ENCODE measurements around the gene CRCP.
"Not testable (repeated sequence)": the region's sequence is repeated elsewhere in the genome, so short reads cannot be mapped to it uniquely, and the experiment has no call there.

Gene CRCP

GRCh38 chr7:66100408-66101050, 14.1 kb upstream of the CRCP start:
- no peak for DNase-seq (ENCODE audit: low read depth, low spot score)
- ChIA-PET POLR2A (interaction anchor here (0.9 kb wide), 1 partner anchor 14 kb away, joined by 3 read pairs; the partner anchor contains the start of gene CRCP), CTCF (no interaction called here)
- H3K4me3 ChIP-seq (ENCODE audit: low read depth, low read length), result peak overlapping the region; percentile 60
- TF ChIP-seq, protein P1, sequence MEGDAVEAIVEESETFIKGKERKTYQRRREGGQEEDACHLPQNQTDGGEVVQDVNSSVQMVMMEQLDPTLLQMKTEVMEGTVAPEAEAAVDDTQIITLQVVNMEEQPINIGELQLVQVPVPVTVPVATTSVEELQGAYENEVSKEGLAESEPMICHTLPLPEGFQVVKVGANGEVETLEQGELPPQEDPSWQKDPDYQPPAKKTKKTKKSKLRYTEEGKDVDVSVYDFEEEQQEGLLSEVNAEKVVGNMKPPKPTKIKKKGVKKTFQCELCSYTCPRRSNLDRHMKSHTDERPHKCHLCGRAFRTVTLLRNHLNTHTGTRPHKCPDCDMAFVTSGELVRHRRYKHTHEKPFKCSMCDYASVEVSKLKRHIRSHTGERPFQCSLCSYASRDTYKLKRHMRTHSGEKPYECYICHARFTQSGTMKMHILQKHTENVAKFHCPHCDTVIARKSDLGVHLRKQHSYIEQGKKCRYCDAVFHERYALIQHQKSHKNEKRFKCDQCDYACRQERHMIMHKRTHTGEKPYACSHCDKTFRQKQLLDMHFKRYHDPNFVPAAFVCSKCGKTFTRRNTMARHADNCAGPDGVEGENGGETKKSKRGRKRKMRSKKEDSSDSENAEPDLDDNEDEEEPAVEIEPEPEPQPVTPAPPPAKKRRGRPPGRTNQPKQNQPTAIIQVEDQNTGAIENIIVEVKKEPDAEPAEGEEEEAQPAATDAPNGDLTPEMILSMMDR (IDR thresholded peaks at IDR 0.05; ENCODE audit: insufficient read depth, low read length, missing control alignments), result no peak

DNA sequence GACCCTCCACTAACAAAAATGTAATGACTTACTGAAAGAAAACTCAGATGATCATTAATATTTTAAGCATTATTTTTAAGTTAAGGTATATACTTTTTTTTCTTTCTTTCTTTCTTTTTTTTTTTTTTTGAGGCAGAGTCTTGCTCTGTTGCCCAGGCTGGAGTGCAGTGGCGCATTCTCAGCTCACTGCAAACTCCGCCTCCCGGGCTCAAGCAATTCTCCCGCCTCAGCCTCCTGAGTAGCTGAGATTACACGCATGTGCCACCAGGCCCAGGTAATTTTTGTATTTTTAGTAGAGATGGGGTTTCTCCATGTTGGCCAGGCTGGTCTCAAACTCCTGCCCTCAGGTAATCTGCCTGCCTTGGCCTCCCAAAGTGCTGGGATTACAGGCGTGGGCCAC, 12.5 kb upstream of the CRCP start:
- POLR2A ChIA-PET; DNase-seq (ENCODE audit: low read depth, low spot score); CTCF ChIA-PET; H3K4me3 ChIP-seq (ENCODE audit: low read depth, low read length): not testable (repeated sequence)

DNA sequence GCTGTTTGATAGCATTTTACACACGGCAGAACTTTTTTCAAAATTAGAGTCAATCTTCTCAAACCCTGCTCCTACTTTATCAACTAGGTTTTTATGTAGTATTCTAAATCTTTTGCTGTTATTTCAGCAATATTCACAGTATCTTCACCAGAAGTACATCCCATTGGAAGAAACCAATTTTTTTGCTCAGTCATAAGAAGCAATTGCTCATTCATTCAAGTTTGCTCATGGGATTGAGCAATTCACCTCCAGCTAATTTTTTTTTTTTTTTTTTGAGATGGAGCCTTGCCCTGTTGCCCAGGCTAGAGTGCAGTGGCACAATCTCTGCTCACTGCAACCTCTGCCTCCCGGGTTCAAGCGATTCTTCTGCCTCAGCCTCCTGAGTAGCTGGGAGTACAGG, 10.7 kb upstream of the CRCP start:
- DNase-seq (ENCODE audit: low read depth, low spot score); CTCF ChIA-PET; H3K4me3 ChIP-seq (ENCODE audit: low read depth, low read length); POLR2A ChIA-PET: not testable (repeated sequence)

DNA sequence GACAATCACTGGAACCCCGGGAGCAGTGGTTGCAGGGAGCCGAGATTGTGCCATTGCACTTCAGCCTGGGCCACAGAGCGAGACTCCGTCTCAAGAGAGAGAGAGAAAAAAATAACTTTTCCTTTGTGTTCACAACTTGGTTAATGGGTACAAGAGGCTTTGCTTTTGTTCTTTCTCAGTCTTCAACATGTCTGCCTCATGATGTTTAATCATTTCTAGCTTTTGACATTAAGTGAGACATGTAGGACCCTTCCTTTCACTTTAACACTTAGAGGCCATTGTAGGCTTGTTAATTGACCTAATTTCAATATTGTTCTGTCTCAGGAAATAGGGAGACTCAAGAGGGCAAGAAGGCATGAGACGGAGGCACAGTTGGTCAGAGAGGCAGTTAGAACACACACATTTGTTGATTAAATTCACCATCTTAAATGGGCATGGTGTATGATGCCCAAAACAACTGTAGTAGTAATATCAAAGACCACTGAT, 9.3 kb upstream of the CRCP start:
- TF ChIP-seq, protein P1 (IDR thresholded peaks at IDR 0.05; ENCODE audit: insufficient read depth, low read length, missing control alignments), result no peak
- no peak overlapping the region for H3K4me3 ChIP-seq (ENCODE audit: low read depth, low read length)
- no peak for DNase-seq (ENCODE audit: low read depth, low spot score)
- POLR2A ChIA-PET, result no interaction called here
- CTCF ChIA-PET, result no interaction called here

GRCh38 chr7:66108410-66108809, 6.2 kb upstream of the CRCP start:
- not testable (repeated sequence) for DNase-seq (ENCODE audit: low read depth, low spot score); H3K4me3 ChIP-seq (ENCODE audit: low read depth, low read length)
- ChIA-PET CTCF (interaction anchor here (1.0 kb wide), 1 partner anchor 78 kb away, joined by 4 read pairs; no protein-coding TSS in a partner anchor), POLR2A (interaction anchor here (0.7 kb wide), 1 partner anchor 63 kb away, joined by 3 read pairs; no protein-coding TSS in a partner anchor)

- CTCF ChIA-PET, result interaction anchor here (0.6 kb wide), 1 partner anchor 322 kb away, joined by 3 read pairs; no protein-coding TSS in a partner anchor
- DNase-seq (ENCODE audit: low read depth, low spot score), result peak; percentile 85
- TF ChIP-seq, protein P1 (IDR thresholded peaks at IDR 0.05; ENCODE audit: insufficient read depth, low read length, missing control alignments), result no peak
- no peak overlapping the region for H3K4me3 ChIP-seq (ENCODE audit: low read depth, low read length)
- POLR2A ChIA-PET, result interaction anchor here (0.6 to 1.3 kb wide), 3 partner anchors 28 to 38 kb away, joined by 3 read pairs; partner anchors contain the start of gene ASL
Observed at GRCh38 chr7:66110856-66111255, 3.8 kb upstream of the CRCP start.

- H3K4me3 ChIP-seq (ENCODE audit: low read depth, low read length); POLR2A ChIA-PET; DNase-seq (ENCODE audit: low read depth, low spot score): not testable (repeated sequence)
- CTCF ChIA-PET, result interaction anchor here (0.7 kb wide), 1 partner anchor 8 kb away, joined by 3 read pairs; no protein-coding TSS in a partner anchor
Observed at GRCh38 chr7:66116680-66117420, 2.2 kb downstream of the CRCP start.

DNA sequence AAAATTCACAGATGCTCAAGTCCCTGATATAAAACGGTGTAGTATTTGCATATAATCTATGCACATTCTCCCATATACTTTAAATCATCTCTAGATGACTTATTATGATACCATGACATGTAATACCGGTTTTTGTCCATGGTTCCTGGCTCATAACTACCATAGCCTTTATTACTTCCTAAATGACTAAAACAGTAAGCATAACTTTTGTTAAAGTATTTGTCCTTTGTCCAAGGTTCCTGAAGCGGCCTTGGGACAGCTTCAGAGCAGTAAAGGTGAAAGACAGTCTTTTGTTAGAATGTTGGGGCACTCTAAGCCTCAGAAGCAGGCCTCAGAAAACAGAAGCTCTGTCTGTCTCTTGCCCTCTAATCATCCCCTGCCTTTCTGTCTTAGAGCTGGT, 4.0 kb downstream of the CRCP start:
- POLR2A ChIA-PET, result no interaction called here
- no peak overlapping the region for H3K4me3 ChIP-seq (ENCODE audit: low read depth, low read length)
- CTCF ChIA-PET, result interaction anchor here (1.0 kb wide), 1 partner anchor 22 kb away, joined by 3 read pairs; no protein-coding TSS in a partner anchor
- TF ChIP-seq, protein P1 (IDR thresholded peaks at IDR 0.05; ENCODE audit: insufficient read depth, low read length, missing control alignments), result no peak
- DNase-seq (ENCODE audit: low read depth, low spot score), result no peak

Measured in AG04449 (cell line).